ENCODE results near the gene MYOC. TPM values are rescaled to one million over a fixed set of nuclear protein-coding genes. Genes with fewer than 3 reads are reported as not detected.
"Not testable (repeated sequence)": the region's sequence is repeated elsewhere in the genome, so short reads cannot be mapped to it uniquely, and the experiment has no call there.

The MYOC gene
- total and polyA plus RNA-seq, 2 donors (not counting 3 experiments of a cell fraction or from before 2014, with no cell fraction given), result not detected

- Histone ChIP-seq H3K4me3 (replicated peaks in 1 of 3; ENCODE audit: insufficient read depth in 1 of 3, low read depth in 1 of 3, low read length in 3 of 3) (no peak overlapping the region), H3K9me3 (replicated peaks; ENCODE audit: control insufficient read depth, insufficient read depth, low read length) (no peaks in the 10 kb centered on the region), H3K27me3 (ENCODE audit: control insufficient read depth in 2 of 2, insufficient read depth in 2 of 2, low read length in 2 of 2) (no peaks in the 10 kb centered on the region), H3K4me2 (ENCODE audit: insufficient read depth, low read length) (no peak overlapping the region), H3K9ac (replicated peaks; ENCODE audit: extremely low read depth, insufficient read depth, low read length) (no peak overlapping the region), H3K36me3 (ENCODE audit: control insufficient read depth in 2 of 2, extremely low read depth in 1 of 2, insufficient read depth in 2 of 2, low read length in 2 of 2) (no peaks in the 10 kb centered on the region), H3K79me2 (ENCODE audit: control insufficient read depth, insufficient read depth, low read length) (no peaks in the 10 kb centered on the region), H3K9me1 (replicated peaks; ENCODE audit: control insufficient read depth, extremely low read depth, insufficient read depth, low read length) (no peaks in the 10 kb centered on the region), H3K27ac (ENCODE audit: insufficient read depth, low read depth, low read length) (no peak overlapping the region), H4K20me1 (replicated peaks; ENCODE audit: control insufficient read depth, extremely low read depth, insufficient read depth, low read length) (no peaks in the 10 kb centered on the region), H3K4me1 (ENCODE audit: control insufficient read depth, extremely low read depth, insufficient read depth, low read length) (no peaks in the 10 kb centered on the region), H2AFZ (ENCODE audit: low read depth, low read length) (no peak overlapping the region)
- intact Hi-C loops (cut with micrococcal nuclease), result no loop called here
- no peak for TF ChIP-seq POLR2AphosphoS5 (IDR thresholded peaks at IDR 0.05; ENCODE audit: insufficient read depth, low read depth, low read length)
- TF ChIP-seq JUN (IDR thresholded peaks at IDR 0.05; ENCODE audit: borderline replicate concordance, insufficient read depth, insufficient read length, low read depth), result no peak
- TF ChIP-seq MAX (IDR thresholded peaks at IDR 0.05; ENCODE audit: insufficient read depth, insufficient read length), result no peak
- TF ChIP-seq POLR2A (IDR thresholded peaks at IDR 0.05; ENCODE audit: low read depth, low read length), result no peak
- TF ChIP-seq FOS (IDR thresholded peaks at IDR 0.05; ENCODE audit: borderline replicate concordance, insufficient read depth, low read length), result no peak
- no peak for TF ChIP-seq GATA2 (IDR thresholded peaks at IDR 0.05; ENCODE audit: insufficient read depth, insufficient read length, low read depth, low read length)
- no peak for TF ChIP-seq CTCF (IDR thresholded peaks at IDR 0.05; ENCODE audit: extremely low read depth in 1 of 2, insufficient read depth in 1 of 2, low read depth in 1 of 2, low read length in 2 of 2)
- no peak for TF ChIP-seq MYC (IDR thresholded peaks at IDR 0.05; ENCODE audit: low read depth, low read length)
- TF ChIP-seq EZH2 (IDR thresholded peaks at IDR 0.05; ENCODE audit: borderline replicate concordance, low read depth, low read length, severe bottlenecking), result no peak
- ChIA-PET CTCF (no interaction called here), POLR2A (no interaction called here)
- no peak for DNase-seq (ENCODE audit: low read depth, low spot score)
- BruUV-seq (replicated peaks), result no TSS peak
- dilution Hi-C loops (cut with MboI; ENCODE audit: extremely low pct_ligation_motif_present, low sequenced_read_pairs), result no loop called here
- no peak for FAIRE-seq
Measured at GRCh38 chr1:171600862-171601261, 51.6 kb downstream of the MYOC start.

- H2AFZ ChIP-seq (ENCODE audit: low read depth, low read length); H3K79me2 ChIP-seq (ENCODE audit: control insufficient read depth, insufficient read depth, low read length); H3K9me1 ChIP-seq (replicated peaks; ENCODE audit: control insufficient read depth, extremely low read depth, insufficient read depth, low read length); FAIRE-seq; H4K20me1 ChIP-seq (replicated peaks; ENCODE audit: control insufficient read depth, extremely low read depth, insufficient read depth, low read length); H3K9ac ChIP-seq (replicated peaks; ENCODE audit: extremely low read depth, insufficient read depth, low read length); POLR2A ChIA-PET; H3K9me3 ChIP-seq (replicated peaks; ENCODE audit: control insufficient read depth, insufficient read depth, low read length); DNase-seq (ENCODE audit: low read depth, low spot score); H3K36me3 ChIP-seq (ENCODE audit: control insufficient read depth in 2 of 2, extremely low read depth in 1 of 2, insufficient read depth in 2 of 2, low read length in 2 of 2); CTCF ChIA-PET; H3K27me3 ChIP-seq (ENCODE audit: control insufficient read depth in 2 of 2, insufficient read depth in 2 of 2, low read length in 2 of 2); H3K4me1 ChIP-seq (ENCODE audit: control insufficient read depth, extremely low read depth, insufficient read depth, low read length); H3K4me2 ChIP-seq (ENCODE audit: insufficient read depth, low read length); dilution Hi-C loops (cut with MboI; ENCODE audit: extremely low pct_ligation_motif_present, low sequenced_read_pairs); intact Hi-C loops (cut with micrococcal nuclease); H3K27ac ChIP-seq (ENCODE audit: insufficient read depth, low read depth, low read length); BruUV-seq (replicated peaks); H3K4me3 ChIP-seq (replicated peaks in 1 of 3; ENCODE audit: insufficient read depth in 1 of 3, low read depth in 1 of 3, low read length in 3 of 3): not testable (repeated sequence)
Measured at GRCh38 chr1:171600310-171600709, 52.2 kb downstream of the MYOC start.
